ENCODE measurements around the gene SSU72.
"Not testable (repeated sequence)": the region's sequence is repeated elsewhere in the genome, so short reads cannot be mapped to it uniquely, and the experiment has no call there.

SSU72 gene

DNA sequence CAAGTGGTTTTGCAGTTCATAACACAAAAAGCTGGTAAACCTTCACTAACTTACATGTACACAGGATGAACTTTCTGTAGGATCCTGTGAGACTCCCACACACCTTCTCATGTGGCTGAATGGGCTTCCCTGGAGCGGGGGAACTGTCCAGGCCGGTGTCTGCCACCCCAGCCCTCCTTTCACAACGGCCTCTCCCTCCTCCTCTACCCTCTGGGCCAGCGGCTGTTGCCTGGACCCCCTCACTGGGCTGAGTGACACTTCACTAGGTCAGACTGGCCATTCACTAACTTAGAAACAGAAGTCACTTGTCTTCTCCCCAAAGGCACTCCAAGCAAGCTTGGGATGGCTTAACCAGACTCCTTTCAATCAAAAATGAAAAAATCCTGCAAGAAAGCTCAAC, 16.1 kb downstream of the SSU72 start:
- Histone ChIP-seq H3K9ac (ENCODE audit: low read length) (no peak overlapping the region), H3K27me3 (ENCODE audit: control insufficient read depth, insufficient read depth, low read length) (no peaks in the 10 kb centered on the region), H3K36me3 (ENCODE audit: control insufficient read depth, insufficient read depth, low read length) (peaks cover 20% of the 10 kb centered on the region), H3K27ac (ENCODE audit: low read depth, low read length) (no peak overlapping the region), H3K4me1 (ENCODE audit: control insufficient read depth, insufficient read depth, low read length) (no peaks in the 10 kb centered on the region), H3K4me3 (ENCODE audit: low read length) (no peak overlapping the region)

DNA sequence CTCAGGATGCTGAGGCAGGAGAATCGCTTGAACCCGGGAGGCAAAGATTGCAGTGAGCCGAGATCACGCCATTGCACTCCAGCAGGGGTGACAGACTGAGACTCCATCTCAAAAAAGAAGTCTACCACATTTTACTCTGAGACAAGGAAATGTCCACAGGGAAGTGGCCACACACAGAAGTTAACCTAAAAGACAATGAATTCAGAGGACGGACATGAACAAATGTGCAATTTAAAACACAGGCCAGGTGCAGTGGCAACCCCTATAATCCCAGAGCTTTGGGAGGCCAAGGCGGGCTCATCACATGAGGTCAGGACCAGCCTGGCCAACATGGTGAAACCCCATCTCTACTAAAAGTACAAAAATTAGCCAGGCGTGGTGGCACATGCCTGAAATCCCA, 17.0 kb downstream of the SSU72 start:
- H3K36me3 ChIP-seq (ENCODE audit: control insufficient read depth, insufficient read depth, low read length): peaks cover 17% of the 10 kb centered on the region
- not testable (repeated sequence) for H3K27me3 ChIP-seq (ENCODE audit: control insufficient read depth, insufficient read depth, low read length); H3K4me1 ChIP-seq (ENCODE audit: control insufficient read depth, insufficient read depth, low read length); H3K9ac ChIP-seq (ENCODE audit: low read length); H3K27ac ChIP-seq (ENCODE audit: low read depth, low read length); H3K4me3 ChIP-seq (ENCODE audit: low read length)

DNA sequence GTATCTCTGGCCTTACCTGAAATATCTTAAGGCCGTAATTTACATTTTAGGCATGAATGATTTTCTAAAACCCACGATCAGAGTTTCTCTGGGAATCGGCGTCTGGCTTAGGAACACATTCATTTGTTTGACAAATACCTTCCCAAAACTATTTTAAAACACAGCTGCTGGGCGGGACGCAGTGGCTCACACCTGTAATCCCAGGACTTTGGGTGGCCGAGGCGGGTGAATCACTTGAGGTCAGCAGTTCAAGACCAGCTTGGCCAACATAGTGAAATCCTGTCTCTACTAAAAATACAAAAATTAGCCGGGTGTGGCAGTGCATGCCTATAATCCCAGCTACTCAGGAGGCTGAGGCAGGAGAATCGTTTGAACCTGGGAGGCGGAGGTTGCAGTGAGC, 17.7 kb downstream of the SSU72 start:
- H3K27me3 ChIP-seq (ENCODE audit: control insufficient read depth, insufficient read depth, low read length); H3K27ac ChIP-seq (ENCODE audit: low read depth, low read length); H3K4me1 ChIP-seq (ENCODE audit: control insufficient read depth, insufficient read depth, low read length); H3K4me3 ChIP-seq (ENCODE audit: low read length); H3K9ac ChIP-seq (ENCODE audit: low read length): not testable (repeated sequence)
- peaks cover 12% of the 10 kb centered on the region for H3K36me3 ChIP-seq (ENCODE audit: control insufficient read depth, insufficient read depth, low read length)

DNA sequence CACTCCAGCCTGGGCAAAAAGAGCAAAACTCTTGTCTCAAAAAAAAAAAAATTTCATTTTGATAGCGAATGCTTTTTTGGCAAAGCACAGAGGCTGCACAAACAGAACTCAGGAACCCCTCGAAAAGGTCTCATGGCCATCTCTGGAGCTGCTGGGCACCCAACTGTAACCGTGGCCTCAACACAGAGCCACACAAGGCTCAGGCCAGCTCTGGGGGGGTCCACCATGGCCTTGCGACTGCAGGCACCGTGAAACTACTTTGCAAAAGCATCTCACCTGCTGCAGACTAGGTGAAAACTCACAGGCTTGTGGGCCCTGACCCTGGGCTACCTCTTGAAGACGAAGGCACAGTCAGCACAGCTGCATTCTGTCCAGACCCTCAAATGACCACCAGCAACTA, 18.2 kb downstream of the SSU72 start:
- no peak overlapping the region for H3K4me3 ChIP-seq (ENCODE audit: low read length)
- H3K9ac ChIP-seq (ENCODE audit: low read length): no peak overlapping the region
- peaks cover 8% of the 10 kb centered on the region for H3K36me3 ChIP-seq (ENCODE audit: control insufficient read depth, insufficient read depth, low read length)
- H3K27ac ChIP-seq (ENCODE audit: low read depth, low read length): no peak overlapping the region
- H3K4me1 ChIP-seq (ENCODE audit: control insufficient read depth, insufficient read depth, low read length): no peaks in the 10 kb centered on the region
- no peaks in the 10 kb centered on the region for H3K27me3 ChIP-seq (ENCODE audit: control insufficient read depth, insufficient read depth, low read length)

DNA sequence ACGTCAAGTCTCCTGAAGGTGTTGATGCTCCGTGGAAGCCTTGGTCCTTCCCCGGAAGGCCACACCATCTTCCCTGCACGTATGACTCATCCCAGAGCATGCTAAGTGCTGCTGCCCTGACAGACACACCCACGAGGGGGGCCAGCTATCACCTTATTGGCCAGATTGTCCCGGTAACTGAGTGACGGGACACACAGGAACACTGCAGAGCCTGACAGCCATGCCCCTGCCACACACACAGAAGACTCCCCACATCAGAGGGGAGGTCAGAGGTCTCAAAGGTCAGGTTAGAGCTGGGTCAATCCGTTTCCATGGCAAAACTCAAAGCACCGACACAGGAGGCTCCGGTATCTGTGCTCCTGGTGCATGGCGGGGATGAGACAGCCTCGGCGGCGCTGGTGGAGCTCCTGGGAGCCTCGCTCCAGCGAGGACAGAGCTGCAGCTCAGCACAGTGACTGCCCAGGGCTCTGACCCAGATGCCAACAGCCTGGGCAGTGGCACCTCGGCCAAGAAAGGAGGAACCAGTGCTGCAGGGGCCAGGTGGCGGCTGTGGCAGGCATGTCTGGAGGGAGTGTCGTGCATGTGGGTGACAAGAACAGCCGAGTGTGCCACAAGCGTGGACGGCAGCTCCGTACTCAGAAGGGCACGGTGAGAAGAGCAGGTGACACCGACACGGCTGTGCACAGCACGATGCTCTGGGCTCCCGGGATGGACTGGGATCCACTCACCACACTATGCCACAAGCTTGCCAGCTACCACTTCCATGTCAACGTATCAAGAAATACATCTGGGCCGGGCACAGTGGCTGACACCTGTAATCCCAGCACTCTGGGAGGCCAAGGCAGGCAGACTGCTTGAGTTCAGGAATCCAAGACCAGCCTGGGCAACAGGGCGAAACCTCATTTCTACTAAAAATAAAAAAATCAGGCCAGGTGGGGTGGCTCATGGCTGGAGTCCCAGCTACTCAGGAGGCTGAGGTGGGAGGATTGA, 19.4 kb downstream of the SSU72 start:
- no peak overlapping the region for H3K27ac ChIP-seq (ENCODE audit: low read depth, low read length)
- H3K4me1 ChIP-seq (ENCODE audit: control insufficient read depth, insufficient read depth, low read length): no peaks in the 10 kb centered on the region
- no peaks in the 10 kb centered on the region for H3K27me3 ChIP-seq (ENCODE audit: control insufficient read depth, insufficient read depth, low read length)
- peaks cover 4% of the 10 kb centered on the region for H3K36me3 ChIP-seq (ENCODE audit: control insufficient read depth, insufficient read depth, low read length)
- H3K4me3 ChIP-seq (ENCODE audit: low read length): no peak overlapping the region
- H3K9ac ChIP-seq (ENCODE audit: low read length): no peak overlapping the region

DNA sequence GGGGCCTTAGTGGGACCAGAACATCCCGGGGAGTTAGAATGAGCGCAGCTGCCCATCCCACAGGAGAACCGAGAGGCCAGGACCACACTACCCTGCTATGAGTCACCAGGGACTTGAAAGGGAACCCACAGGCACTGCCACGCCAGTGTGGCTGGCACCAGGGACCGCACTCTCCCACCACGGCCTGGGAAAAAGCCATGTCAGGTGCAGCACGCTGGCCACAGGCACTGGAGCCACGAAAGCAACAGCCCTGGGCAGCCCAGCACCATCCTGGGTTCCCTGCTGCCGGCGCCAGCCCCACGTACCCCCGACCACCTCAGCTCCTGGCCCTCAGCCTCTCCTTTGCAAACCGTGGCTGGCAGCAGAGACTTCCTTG, 20.1 kb downstream of the SSU72 start:
- H3K27ac ChIP-seq (ENCODE audit: low read depth, low read length): no peak overlapping the region
- H3K36me3 ChIP-seq (ENCODE audit: control insufficient read depth, insufficient read depth, low read length): peaks cover 3% of the 10 kb centered on the region
- no peak overlapping the region for H3K4me3 ChIP-seq (ENCODE audit: low read length)
- H3K27me3 ChIP-seq (ENCODE audit: control insufficient read depth, insufficient read depth, low read length): no peaks in the 10 kb centered on the region
- no peaks in the 10 kb centered on the region for H3K4me1 ChIP-seq (ENCODE audit: control insufficient read depth, insufficient read depth, low read length)
- H3K9ac ChIP-seq (ENCODE audit: low read length): no peak overlapping the region

DNA sequence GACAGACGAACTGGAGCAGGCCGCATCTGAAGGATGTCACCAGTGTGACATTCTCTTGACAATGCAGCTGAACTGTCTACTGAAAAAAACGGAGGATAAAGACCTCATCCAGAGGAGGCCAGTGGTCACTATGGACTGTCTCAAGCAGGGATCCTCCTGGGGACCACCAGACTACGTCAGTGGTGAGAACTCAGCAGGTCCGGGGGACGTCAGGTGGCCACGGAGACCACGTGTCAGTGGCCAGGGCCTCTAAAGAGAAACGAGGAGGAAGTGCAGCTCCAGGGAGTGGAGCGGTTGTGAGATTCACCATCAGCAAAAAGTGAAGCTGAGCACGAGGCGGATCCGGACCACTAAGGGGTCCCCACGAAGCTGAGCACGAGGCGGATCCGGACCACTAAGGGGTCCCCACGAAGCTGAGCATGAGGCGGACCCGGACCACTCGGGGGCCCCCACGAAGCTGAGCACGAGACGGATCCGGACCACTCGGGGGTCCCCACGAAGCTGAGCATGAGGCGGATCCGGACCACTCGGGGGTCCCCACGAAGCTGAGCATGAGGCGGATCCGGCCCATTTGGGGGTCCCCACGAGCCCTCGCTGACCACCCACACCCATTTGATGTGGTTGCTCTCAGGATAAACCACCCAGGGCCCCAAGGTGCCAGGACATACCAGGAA, 20.7 kb downstream of the SSU72 start:
- Histone ChIP-seq H3K4me1 (ENCODE audit: control insufficient read depth, insufficient read depth, low read length) (no peaks in the 10 kb centered on the region), H3K36me3 (ENCODE audit: control insufficient read depth, insufficient read depth, low read length) (peaks cover 3% of the 10 kb centered on the region), H3K9ac (ENCODE audit: low read length) (no peak overlapping the region), H3K4me3 (ENCODE audit: low read length) (no peak overlapping the region), H3K27ac (ENCODE audit: low read depth, low read length) (no peak overlapping the region), H3K27me3 (ENCODE audit: control insufficient read depth, insufficient read depth, low read length) (no peaks in the 10 kb centered on the region)

DNA sequence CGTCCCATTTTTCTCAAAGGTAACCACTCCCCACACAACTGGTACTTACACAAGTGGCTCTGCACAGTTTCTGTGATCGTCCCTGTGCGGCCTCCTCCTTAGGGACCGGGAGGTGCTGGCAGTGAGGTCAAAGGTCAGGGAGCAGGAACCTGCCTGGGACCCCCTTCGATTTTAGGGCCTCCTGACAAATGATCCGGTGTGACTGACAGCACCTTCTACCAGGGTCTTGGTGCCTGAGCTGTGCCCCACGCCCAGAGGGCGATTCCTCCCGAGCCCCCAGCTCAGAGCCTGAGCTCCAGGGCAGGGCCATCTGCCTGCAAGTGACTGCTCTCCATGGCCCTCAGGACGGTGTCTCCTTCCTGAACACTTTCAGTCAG, 22.4 kb downstream of the SSU72 start:
- no peaks in the 10 kb centered on the region for H3K4me1 ChIP-seq (ENCODE audit: control insufficient read depth, insufficient read depth, low read length)
- peaks cover 6% of the 10 kb centered on the region for H3K36me3 ChIP-seq (ENCODE audit: control insufficient read depth, insufficient read depth, low read length)
- no peak overlapping the region for H3K27ac ChIP-seq (ENCODE audit: low read depth, low read length)
- no peak overlapping the region for H3K4me3 ChIP-seq (ENCODE audit: low read length)
- H3K27me3 ChIP-seq (ENCODE audit: control insufficient read depth, insufficient read depth, low read length): no peaks in the 10 kb centered on the region
- H3K9ac ChIP-seq (ENCODE audit: low read length): no peak overlapping the region

DNA sequence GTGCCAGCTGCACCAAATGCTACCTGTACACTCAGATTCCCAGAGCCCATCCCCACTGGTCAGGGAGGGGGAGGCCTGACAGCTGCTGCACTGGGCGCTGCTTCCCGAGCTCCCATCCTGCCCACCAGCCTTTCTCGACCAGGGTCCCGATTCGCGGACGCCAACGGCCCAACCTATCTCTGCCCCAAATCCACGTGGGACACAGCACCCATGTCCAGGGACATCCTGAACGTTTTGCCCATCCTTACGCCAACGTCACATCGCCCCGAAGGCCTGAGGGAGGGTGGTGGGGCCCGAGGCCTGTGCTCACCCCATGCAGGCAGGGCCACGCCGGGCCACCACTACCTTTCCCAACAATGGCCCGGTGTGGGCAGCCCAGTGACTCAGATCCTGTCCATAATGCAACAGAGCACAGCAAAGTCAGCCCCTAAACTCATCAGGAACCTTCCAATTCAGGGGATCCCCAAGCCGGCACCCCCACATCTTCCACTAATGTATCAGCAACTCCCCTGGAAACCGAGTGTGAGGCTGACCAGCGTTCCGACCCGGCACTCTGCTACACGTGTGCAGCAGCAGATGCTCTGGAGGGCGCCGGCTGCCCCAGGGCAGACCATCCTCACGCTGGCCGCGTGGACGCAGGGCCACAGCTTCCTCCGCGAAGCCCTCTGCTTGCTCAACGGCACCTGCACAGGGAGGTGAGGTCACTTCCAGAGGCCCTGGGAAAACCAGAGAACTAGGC, 23.0 kb downstream of the SSU72 start:
- H3K36me3 ChIP-seq (ENCODE audit: control insufficient read depth, insufficient read depth, low read length): peaks cover 6% of the 10 kb centered on the region
- H3K4me1 ChIP-seq (ENCODE audit: control insufficient read depth, insufficient read depth, low read length): no peaks in the 10 kb centered on the region
- no peak overlapping the region for H3K27ac ChIP-seq (ENCODE audit: low read depth, low read length)
- H3K9ac ChIP-seq (ENCODE audit: low read length): no peak overlapping the region
- H3K4me3 ChIP-seq (ENCODE audit: low read length): no peak overlapping the region
- no peaks in the 10 kb centered on the region for H3K27me3 ChIP-seq (ENCODE audit: control insufficient read depth, insufficient read depth, low read length)

DNA sequence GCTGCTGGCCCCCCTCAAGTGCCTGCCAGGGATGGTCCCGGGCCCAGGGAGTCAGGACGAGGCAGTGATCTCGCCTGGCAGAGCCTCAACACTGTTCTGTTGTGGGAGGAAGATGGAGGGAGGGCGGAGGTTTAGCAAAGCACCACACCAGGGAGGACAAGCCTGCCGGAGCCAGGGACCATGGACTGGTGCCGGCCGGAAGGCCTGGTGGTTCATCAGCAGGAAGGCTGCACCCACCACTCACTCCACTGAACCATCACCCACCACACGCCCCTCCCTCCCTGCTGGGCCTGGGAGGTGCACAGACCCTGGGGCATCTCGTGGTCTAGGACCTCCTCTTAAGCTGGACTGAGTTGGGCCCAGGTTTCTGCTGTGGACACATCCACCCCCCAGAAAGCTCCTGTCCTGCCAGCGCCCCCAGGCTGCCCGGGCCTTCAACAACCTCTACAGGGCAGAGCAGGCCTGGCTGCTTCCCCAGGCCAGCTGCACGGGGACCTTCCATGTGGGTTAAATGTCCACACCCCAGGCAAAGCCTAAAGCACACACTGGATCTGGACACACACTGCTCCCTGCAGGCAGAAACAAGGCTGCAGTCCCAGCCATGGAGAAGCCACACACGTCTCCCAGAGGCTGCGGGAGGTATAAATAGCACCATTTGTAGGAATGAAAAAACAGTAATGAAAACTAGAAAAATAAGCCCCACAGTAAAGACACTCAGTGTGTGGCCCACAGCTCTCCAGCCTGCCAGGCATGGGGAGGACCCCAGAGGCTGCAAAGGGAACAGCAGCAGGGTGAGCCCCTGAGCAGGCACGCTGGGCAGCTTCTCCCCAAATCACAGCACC, 23.9 kb downstream of the SSU72 start:
- Histone ChIP-seq H3K36me3 (ENCODE audit: control insufficient read depth, insufficient read depth, low read length) (peaks cover 6% of the 10 kb centered on the region), H3K4me1 (ENCODE audit: control insufficient read depth, insufficient read depth, low read length) (no peaks in the 10 kb centered on the region), H3K9ac (ENCODE audit: low read length) (no peak overlapping the region), H3K27me3 (ENCODE audit: control insufficient read depth, insufficient read depth, low read length) (no peaks in the 10 kb centered on the region), H3K27ac (ENCODE audit: low read depth, low read length) (no peak overlapping the region), H3K4me3 (ENCODE audit: low read length) (no peak overlapping the region)

DNA sequence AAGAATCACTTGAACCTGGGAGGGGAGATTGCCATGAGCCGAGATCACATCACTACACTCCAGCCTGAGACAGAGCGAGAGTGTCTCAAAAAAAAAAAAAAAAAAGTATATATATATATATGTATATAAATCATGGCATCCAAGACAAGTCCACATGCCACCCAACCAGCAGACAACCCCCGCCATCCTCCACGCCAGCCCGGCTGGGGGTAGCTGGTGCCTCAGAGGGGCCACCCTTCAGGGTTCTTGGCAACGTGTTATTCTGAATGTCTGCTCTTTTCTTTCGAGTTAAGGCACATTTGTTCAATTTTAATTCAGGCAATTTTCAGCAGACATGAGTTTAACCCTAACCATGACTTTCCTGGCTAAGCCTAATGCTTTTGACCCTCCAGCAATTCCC, 24.6 kb downstream of the SSU72 start:
- no peaks in the 10 kb centered on the region for H3K4me1 ChIP-seq (ENCODE audit: control insufficient read depth, insufficient read depth, low read length)
- H3K27me3 ChIP-seq (ENCODE audit: control insufficient read depth, insufficient read depth, low read length): no peaks in the 10 kb centered on the region
- peaks cover 6% of the 10 kb centered on the region for H3K36me3 ChIP-seq (ENCODE audit: control insufficient read depth, insufficient read depth, low read length)
- H3K9ac ChIP-seq (ENCODE audit: low read length): no peak overlapping the region
- no peak overlapping the region for H3K27ac ChIP-seq (ENCODE audit: low read depth, low read length)
- H3K4me3 ChIP-seq (ENCODE audit: low read length): no peak overlapping the region

DNA sequence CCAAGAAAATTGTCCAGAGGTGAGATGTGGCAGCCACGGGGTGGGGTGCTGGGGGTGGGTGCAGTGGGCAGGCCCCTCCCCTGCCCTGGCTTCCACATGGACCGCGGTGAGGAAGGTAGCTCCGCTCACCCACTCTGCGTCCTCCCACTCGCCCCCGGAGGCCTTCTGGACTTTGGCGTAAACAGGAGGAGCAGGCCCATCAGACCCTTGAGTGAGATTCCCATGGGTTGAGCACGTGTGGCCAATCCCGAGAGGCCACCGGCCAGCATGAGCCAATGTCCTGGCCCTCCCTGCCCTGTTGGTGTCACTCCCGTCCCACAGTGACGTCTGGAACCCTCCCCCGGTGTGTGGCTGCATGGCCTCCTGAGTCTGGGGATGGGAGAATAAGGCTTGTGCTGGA, 26.1 kb downstream of the SSU72 start:
- H3K27me3 ChIP-seq (ENCODE audit: control insufficient read depth, insufficient read depth, low read length): no peaks in the 10 kb centered on the region
- no peak overlapping the region for H3K9ac ChIP-seq (ENCODE audit: low read length)
- H3K36me3 ChIP-seq (ENCODE audit: control insufficient read depth, insufficient read depth, low read length): peaks cover 6% of the 10 kb centered on the region
- H3K4me3 ChIP-seq (ENCODE audit: low read length): no peak overlapping the region
- H3K27ac ChIP-seq (ENCODE audit: low read depth, low read length): no peak overlapping the region
- no peaks in the 10 kb centered on the region for H3K4me1 ChIP-seq (ENCODE audit: control insufficient read depth, insufficient read depth, low read length)
